Calu3 (cell line): ENCODE data around the gene CHN2. TPM values are rescaled to one million over a fixed set of nuclear protein-coding genes. Genes with fewer than 3 reads are reported as not detected.

Experiments used
- BruUV-seq: library from RNA; stranded (reverse); fragments of 400-500 nt; replicated peaks from 2 replicates; lab custom pipeline; 2021; lab: Mats Ljungman, UMichigan
- CTCF ChIA-PET: fragments of 300-600 bp; sonication (Branson Sonifier 250); formaldehyde crosslinking; loops from one replicate; lab custom pipeline; 2022; ENCODE audit warnings: antibody characterized with exemption; lab: Charles Lee
- DNase-seq: peaks from one replicate; pipeline ENCODE4 v3.0.0; 2022
- H3K27ac Mint-ChIP-seq: one replicate; pipeline ENCODE4 v1.8.0; 2022; ENCODE audit warnings: mixed read lengths; ENCODE audit not compliant: unreplicated experiment
- H3K27me3 Mint-ChIP-seq: one replicate; pipeline ENCODE4 v1.8.0; 2022; ENCODE audit warnings: mixed read lengths; ENCODE audit not compliant: unreplicated experiment
- H3K36me3 Mint-ChIP-seq: one replicate; pipeline ENCODE4 v1.8.0; 2022; ENCODE audit warnings: mild to moderate bottlenecking, moderate library complexity, mixed read lengths; ENCODE audit not compliant: insufficient read depth, unreplicated experiment
- H3K4me1 Mint-ChIP-seq: one replicate; pipeline ENCODE4 v1.8.0; 2022; ENCODE audit warnings: mild to moderate bottlenecking, low read depth, mixed read lengths; ENCODE audit not compliant: unreplicated experiment
- H3K4me3 Mint-ChIP-seq: one replicate; pipeline ENCODE4 v1.8.0; 2022; ENCODE audit warnings: mild to moderate bottlenecking, low read depth, moderate library complexity, mixed read lengths; ENCODE audit not compliant: unreplicated experiment
- H3K9me3 Mint-ChIP-seq: one replicate; pipeline ENCODE4 v1.8.0; 2022; ENCODE audit warnings: low read depth, mixed read lengths; ENCODE audit not compliant: unreplicated experiment
- intact Hi-C: fragments of 100-400 bp; cut with micrococcal nuclease; formaldehyde crosslinking; loops from one replicate; pipeline ENCODE4 v1.10.0; 2022; ENCODE audit not compliant: unreplicated experiment
- total RNA-seq: library from RNA; stranded (reverse); gene quantifications from 2 replicates; pipeline ENCODE4 v1.2.3, GENCODE V29; 2022
- TF ChIP-seq, protein P1 (sequence below): fragments of 200-600 bp; IDR thresholded peaks from one replicate; pipeline ENCODE4 v1.8.0; 2022; ENCODE audit warnings: antibody characterized with exemption; ENCODE audit not compliant: unreplicated experiment

The CHN2 gene
- total RNA-seq, 1 experiment from 2014 or later = 12.4 TPM

DNA sequence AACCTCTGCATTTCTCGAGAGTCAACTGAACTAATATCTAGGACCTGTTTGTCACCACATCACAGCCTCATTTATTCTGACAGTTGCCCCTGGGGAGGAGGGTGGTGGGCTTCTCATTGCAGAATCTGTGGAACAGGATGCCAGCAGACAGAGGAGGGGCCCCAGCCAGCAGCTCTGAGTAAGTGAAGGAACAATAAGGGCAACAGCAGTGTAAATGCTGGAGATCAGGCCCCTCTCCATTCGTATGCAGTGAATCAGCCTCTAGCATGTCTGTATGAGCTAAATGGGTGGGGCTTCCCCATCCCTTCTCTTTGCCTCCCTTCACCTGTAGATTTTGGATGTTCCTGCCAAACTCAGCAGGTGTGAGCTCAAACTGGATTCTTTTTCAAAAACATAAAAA is 40.5 kb upstream of the CHN2 start:
- peaks cover 17% of the 10 kb centered on the region for H3K27me3 Mint-ChIP-seq
- TF ChIP-seq, protein P1, sequence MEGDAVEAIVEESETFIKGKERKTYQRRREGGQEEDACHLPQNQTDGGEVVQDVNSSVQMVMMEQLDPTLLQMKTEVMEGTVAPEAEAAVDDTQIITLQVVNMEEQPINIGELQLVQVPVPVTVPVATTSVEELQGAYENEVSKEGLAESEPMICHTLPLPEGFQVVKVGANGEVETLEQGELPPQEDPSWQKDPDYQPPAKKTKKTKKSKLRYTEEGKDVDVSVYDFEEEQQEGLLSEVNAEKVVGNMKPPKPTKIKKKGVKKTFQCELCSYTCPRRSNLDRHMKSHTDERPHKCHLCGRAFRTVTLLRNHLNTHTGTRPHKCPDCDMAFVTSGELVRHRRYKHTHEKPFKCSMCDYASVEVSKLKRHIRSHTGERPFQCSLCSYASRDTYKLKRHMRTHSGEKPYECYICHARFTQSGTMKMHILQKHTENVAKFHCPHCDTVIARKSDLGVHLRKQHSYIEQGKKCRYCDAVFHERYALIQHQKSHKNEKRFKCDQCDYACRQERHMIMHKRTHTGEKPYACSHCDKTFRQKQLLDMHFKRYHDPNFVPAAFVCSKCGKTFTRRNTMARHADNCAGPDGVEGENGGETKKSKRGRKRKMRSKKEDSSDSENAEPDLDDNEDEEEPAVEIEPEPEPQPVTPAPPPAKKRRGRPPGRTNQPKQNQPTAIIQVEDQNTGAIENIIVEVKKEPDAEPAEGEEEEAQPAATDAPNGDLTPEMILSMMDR = no peak
- no peaks in the 10 kb centered on the region for H3K4me1 Mint-ChIP-seq
- intact Hi-C loops = no loop called here
- no peaks in the 10 kb centered on the region for H3K9me3 Mint-ChIP-seq
- BruUV-seq = no TSS peak
- H3K27ac Mint-ChIP-seq = no peak overlapping the region
- no peaks in the 10 kb centered on the region for H3K36me3 Mint-ChIP-seq
- CTCF ChIA-PET = interaction anchor here (0.6 kb wide), 1 partner anchor 26 kb away, joined by 8 read pairs; no protein-coding TSS in a partner anchor
- H3K4me3 Mint-ChIP-seq = no peak overlapping the region
- no peak for DNase-seq

DNA sequence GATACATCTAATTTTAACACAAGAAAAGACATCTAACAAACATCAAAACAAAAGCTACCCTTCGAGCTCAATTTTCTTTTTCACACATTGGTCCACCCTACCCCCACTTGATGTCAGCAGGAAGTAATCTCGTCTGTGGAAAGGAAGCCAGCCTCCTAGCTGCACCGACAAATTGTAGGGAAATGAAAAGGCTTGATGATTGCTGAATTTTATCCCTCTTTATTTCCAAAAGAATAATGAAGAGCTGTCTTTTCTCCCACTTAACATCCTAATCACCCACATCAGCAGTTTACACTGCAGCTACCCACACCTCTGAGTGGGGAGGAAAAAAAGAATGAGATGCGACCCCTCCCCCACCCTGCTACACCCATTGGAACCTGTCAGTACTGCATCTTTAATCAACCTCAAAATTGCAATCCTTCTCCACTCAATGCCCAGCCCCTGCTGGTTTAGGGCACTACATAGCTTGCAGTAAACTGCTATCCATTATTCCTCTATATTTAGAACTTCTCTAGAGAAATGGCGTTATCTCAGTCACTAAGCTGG is 37.6 kb upstream of the CHN2 start:
- no peaks in the 10 kb centered on the region for H3K36me3 Mint-ChIP-seq
- no peak for DNase-seq
- intact Hi-C loops = no loop called here
- H3K27ac Mint-ChIP-seq = no peak overlapping the region
- H3K4me3 Mint-ChIP-seq = no peak overlapping the region
- no peaks in the 10 kb centered on the region for H3K9me3 Mint-ChIP-seq
- TF ChIP-seq, protein P1 = peak; percentile 22
- no TSS peak for BruUV-seq
- CTCF ChIA-PET = interaction anchor here (0.6 to 1.1 kb wide), 4 partner anchors 10 to 260 kb away, joined by 3 to 4 read pairs (median 4); no protein-coding TSS in a partner anchor
- no peaks in the 10 kb centered on the region for H3K4me1 Mint-ChIP-seq
- peaks cover 28% of the 10 kb centered on the region for H3K27me3 Mint-ChIP-seq

DNA sequence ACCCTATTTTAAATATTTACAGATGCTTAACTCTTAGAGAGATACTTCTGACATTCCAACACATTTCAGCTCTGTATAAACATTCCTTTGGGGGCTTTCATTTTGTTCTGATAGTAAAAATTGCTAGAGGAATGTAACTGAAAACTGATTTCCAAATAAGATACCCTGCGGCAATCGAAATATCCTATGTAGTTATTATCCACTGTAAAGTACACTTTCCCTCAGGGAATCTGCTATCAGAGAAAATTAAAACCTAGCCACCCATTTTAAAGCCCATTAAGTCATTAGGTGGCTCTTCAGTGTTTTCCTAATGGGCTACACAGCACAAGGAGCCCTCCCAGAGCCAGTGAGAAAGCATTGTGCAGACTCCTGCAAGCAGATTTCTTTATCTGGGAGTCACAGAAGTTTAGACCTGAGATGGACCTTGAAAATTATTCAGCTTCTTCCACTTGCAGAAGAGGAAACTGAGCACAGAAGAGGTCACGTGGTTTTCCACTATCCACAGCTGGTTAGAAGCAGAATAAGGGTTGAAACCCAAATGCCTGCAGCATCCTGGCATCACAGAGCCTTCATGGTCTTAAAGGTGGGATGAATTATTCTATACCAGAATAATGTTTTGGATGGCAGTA is 35.7 kb upstream of the CHN2 start:
- no peak for DNase-seq
- TF ChIP-seq, protein P1 = no peak
- BruUV-seq = no TSS peak
- intact Hi-C loops = no loop called here
- H3K27ac Mint-ChIP-seq = no peak overlapping the region
- H3K36me3 Mint-ChIP-seq = no peaks in the 10 kb centered on the region
- CTCF ChIA-PET = interaction anchor here (0.7 kb wide), 1 partner anchor 229 kb away, joined by 3 read pairs; no protein-coding TSS in a partner anchor
- H3K4me1 Mint-ChIP-seq = no peaks in the 10 kb centered on the region
- peaks cover 28% of the 10 kb centered on the region for H3K27me3 Mint-ChIP-seq
- no peak overlapping the region for H3K4me3 Mint-ChIP-seq
- H3K9me3 Mint-ChIP-seq = no peaks in the 10 kb centered on the region

DNA sequence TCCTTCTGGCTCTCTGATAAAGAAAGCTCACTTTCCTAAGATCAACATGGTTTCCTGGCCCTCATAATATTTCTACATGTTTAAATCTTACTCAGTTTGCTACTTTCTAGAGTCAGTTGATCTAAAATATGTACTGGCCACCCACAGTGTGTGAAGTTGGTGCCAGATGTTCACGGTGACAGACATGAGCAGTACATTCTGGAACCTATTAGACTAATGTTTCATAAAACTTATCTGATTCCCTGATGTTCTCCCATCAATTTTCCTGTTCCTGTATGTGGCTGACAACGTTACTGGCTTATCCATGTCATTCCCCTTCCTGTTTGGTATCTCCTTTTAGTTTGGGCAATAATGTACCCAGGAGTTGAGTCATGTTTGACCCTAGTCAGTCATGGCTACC is 34.5 kb upstream of the CHN2 start:
- Mint-ChIP-seq H3K36me3 (no peaks in the 10 kb centered on the region), H3K4me3 (no peak overlapping the region), H3K27ac (no peak overlapping the region), H3K27me3 (peaks cover 28% of the 10 kb centered on the region), H3K9me3 (no peaks in the 10 kb centered on the region), H3K4me1 (no peaks in the 10 kb centered on the region)
- intact Hi-C loops = no loop called here
- no TSS peak for BruUV-seq
- TF ChIP-seq, protein P1 = no peak
- no peak for DNase-seq
- CTCF ChIA-PET = no interaction called here
